HG02610 (cell line): ENCODE results near the gene FAM131C.
"Not testable (repeated sequence)": the region's sequence is repeated elsewhere in the genome, so short reads cannot be mapped to it uniquely, and the experiment has no call there.

Experiments
- ATAC-seq: cut with Tn5 transposase; IDR thresholded peaks from one replicate; pipeline ENCODE4 v1.9.1; 2021; ENCODE audit warnings: mild to moderate bottlenecking, moderate library complexity; ENCODE audit not compliant: unreplicated experiment

The FAM131C gene

DNA sequence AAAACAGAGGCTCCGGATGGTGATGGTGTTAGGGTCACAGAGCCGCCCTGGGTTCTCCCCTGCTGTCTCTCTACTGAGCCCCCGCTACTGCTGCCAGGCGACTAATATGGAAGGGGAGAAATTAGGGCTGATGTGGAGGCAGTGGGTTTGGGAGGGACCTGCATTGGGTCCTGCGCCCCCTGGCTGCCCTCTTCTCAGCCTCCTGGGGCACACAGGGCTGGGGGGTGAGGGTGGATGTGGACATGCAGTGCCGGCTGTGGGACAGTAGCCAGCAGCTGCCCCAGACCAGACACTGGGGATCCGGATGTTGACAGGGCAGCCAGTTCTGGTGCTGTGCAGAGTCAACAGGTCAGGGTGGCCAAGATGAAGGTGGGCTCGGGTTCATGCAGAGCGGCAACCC, 31.4 kb downstream of the FAM131C start:
- ATAC-seq = no peak

DNA sequence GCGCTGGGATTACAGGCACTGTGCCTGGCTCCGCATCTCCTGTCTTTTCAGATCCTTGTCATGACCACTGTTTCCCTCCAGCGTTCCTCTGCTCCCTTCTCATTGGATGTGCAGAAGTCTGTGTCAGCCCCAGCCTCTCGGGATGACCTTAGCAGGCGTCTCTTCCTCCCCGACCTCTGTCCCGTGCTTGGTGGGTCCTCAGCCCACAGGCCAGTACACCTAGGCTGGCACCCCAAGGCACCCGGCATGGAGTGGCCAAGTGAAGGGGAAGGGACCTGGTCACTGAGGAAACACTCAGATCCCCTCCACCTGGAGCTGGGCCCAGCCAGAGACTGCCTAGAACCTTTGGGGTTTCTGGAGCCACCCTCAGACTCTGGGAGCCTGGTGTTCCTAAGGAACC, 32.3 kb downstream of the FAM131C start:
- no peak for ATAC-seq

DNA sequence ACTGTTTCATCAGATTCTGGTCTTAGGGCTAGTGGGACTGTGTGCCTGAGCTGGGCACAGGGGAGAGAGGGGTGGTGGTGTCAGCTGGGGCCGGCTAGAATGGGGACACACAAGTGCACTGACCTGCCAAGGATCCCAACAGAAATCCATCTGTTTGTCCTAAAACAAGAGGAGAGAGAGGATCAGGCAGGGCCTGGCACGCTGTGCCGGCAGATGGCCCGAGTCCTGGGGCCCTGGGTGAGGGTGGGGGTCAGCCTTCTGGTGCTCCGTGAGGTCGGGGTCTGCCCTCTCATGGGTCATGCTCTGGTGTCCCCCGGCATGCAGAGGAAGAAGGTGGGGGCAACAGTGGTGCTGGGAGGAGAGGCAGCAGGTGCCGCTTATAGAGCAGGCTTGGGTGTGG, 33.6 kb downstream of the FAM131C start:
- not testable (repeated sequence) for ATAC-seq

DNA sequence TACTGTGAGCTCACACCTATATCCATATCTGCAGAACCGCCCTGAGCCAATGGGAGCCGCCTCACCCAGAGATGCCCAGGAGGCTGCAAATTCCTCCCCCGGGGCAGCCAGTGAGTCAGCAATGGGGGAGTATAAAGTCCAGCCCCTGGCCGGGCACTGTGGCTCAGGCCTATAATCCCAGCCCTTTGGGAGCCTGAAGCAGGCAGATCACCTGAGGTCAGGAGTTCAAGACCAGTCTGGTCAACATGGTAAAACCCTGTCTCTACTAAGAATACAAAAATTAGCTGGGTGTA, 34.9 kb downstream of the FAM131C start:
- no peak for ATAC-seq

DNA sequence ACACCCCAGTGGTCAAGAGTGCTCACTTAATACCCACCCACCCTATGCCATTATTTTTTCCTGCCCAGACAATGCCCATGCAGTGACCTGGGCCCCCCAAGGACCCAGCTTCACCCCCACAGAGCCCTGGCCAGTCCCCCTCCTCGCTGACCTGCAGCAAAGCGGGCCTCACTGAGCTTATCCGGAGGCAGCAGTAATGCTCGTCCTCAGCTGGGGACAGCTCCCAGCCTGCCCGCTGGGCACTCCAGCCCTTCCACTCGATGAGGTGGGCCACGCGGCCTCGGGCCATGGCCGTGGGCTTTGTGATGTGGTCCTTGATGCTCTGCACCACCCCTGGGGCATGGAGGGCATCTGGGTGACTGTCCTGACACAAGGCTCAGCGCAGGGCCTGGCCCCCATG, 37.0 kb downstream of the FAM131C start:
- not testable (repeated sequence) for ATAC-seq

DNA sequence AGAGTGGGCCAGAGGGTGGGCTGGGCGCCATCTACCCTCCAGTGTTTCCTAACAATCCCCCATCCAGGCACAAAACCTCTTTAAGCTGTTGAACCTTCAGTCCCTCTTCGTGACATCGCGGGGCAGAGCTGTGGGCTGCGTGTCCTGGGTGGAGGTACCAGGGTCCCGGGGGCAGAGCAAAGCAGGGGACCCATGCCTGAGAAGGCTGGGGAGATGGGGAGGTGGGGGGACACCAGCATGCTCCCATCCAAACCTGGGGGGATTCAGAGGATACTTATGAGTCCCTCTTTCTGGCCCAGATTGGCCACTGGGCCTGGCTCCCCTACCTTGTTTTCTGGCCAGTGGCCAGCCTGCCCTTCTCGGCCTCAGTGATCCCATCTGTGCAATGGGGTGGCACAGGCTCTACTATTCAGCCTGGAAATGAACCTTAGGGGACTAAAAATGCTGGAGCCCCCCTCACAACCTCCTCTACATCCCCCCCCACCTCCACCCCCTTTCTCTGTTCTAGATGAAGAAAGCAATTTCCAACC, 40.3 kb downstream of the FAM131C start:
- ATAC-seq = not testable (repeated sequence)

DNA sequence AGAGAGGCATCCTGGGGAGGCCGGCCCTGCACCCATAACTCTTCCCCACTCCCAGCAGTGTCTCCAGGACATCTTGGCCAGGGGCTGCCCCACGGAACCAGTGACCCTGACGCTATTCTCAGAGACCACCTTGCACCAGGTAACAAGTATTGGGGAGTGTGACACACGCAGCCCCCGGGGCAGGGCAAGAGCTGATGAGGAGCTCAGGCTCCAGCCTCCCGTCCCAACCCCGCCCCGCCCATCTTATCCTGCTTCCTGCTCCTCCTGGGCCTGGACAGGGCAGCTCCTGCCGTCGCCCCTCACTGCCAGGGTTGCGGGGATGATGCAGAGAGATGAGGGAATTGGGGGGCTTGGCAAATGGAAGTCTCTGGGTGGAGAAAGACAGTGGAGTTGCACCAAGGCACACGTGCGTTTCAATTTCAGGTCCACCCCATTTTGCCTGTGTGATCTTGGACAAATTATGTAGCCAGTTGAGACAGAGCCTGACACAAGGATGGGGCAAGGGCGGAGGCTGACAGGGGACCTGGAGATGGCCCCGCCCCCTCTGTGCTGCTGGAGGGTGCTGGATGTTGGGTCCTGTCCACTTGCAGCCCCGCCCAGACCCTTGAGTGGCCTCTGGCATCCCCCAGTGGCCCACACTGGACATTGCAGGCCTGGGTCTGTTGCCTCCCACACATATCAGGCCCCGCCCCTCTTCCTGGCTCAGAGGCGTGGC, 40.9 kb downstream of the FAM131C start:
- ATAC-seq = peak; percentile 53

DNA sequence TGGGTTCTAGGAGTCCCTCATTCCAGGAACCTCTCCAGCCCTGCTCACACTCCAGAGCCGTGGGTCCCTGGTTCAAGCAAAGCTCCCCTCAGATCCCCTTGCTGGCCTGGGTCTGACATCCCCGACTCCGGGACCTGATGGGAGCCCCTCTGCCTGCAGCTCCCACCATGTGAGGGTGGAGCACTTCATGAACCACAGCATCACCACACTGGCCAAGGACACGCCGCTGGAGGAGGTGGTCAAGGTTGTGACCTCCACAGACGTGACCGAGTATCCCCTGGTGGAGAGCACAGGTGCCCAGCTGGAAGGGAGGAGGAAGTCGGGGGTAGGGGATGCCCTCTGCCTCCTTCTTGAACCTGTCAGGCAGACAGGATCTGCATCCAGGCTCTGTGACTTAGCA, 41.9 kb downstream of the FAM131C start:
- ATAC-seq = no peak

DNA sequence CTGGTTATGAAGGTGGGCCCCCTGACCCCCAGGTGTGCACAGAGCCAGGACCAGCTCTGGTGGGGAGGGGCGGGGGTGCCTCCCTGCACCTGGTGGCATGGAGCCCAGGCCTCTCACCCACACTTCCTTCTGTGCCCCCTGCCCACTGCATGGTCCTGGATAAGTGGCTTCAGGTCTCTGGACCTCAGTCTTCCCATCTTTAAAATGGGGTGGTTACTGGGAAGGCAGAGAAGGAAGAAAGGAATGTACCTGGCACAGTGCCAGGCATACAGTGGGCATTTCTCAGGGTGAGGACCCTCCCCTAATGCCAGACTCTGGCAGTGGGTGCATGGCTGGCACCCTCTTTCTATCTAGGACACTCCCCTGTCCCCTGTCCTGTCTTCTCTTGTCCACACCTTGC, 44.2 kb downstream of the FAM131C start:
- ATAC-seq = no peak

DNA sequence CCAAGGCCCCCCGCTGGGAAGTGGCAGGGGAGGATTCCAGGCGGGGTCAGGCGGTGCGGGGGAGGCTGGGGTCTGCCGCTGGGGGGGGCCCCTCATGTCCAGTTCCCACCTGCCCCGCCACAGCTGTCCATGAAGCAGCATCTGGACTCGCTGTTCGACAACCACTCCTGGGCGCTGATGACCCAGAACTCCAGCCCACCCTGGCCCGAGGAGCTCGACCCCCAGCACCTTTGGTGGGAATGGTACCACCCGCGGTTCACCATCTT, 44.5 kb downstream of the FAM131C start:
- ATAC-seq = not testable (repeated sequence)

DNA sequence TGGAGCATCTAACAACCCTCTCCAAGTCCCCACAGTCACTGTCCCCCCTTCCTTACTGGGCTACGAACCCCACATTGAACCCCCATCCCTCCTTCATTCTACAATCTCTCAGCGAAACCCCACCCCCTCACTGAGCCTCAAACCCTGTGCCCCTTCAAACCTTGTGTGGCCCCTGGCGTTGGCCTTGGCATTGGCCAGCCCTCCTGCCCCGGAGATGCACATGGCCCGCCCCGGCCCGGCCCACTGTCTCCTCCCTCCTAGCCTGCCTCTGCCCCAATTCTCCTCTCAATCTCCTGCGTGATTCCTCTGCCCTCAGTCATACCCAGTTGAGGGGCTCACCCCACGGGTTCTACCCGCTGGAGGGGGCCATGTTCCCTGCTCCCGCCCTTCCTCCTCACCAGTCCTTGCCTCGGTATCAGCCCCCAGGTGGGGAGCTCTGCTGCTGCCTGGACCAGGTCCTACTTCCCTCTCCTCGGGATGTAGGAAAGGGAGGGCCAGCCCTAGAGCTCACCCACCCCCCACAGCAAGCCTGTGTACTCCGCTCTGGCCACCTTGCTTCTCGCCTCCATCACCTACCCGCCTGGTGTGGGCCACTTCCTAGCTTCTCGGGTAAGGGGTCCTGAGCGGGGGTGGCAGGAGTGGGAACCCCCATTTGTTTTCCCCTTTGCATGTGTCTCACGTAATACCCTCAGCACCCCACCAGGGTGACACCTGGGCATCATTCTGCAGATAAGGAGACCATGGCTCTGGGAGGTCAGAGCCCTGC, 45.0 kb downstream of the FAM131C start:
- no peak for ATAC-seq

DNA sequence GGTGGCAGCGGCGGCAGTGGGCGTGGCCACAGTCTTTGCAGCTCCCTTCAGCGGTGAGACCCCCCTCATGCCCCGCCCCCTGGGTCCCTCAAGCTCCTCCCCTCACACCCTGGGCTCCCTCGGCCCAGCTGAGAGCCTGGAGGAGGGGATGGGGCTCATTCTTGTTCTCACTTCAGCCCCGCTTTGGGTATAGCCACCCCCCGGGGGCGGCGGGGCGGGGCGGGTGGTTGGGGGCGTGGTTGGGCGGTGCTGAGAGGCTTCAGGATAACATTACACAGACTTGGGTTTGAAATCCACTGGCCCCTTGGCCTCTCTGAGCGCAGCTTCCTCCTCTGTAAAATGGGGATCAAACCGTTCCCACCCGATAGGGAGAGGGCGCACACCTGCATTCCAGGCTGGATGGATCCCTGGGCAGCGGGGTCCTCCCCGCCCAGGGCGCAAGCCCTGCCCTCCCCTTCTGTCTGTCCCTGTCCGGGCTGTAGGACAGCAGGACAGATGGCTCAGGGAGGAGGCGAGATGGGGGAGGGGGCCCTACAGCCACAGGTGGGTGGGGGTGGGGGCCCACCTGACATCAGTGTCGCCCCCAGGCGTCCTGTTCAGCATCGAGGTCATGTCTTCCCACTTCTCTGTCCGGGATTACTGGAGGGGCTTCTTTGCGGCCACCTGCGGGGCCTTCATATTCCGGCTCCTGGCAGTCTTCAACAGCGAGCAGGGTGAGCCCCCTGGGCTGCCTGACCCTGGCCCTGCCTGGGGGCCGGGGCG, 46.5 kb downstream of the FAM131C start:
- ATAC-seq = no peak

DNA sequence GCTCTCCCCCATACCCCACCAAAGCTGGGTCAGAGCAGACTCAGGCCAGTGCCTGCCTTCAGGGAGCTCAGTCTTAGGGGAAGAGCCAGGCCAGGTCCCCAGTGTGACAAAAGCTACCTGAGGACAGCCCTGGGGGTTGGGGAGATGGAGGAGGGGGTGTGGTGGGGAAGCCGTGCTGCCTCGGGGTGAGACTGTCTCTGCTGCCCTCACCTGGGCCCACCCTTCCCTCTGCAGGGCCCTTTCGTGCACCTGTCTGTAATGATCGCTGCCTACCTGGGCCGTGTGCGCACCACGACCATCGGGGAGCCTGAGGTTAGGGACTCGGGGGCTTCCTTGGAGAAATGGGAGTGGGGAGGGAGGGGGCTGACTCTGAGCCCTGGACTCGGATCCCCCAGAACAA, 47.1 kb downstream of the FAM131C start:
- ATAC-seq = not testable (repeated sequence)

DNA sequence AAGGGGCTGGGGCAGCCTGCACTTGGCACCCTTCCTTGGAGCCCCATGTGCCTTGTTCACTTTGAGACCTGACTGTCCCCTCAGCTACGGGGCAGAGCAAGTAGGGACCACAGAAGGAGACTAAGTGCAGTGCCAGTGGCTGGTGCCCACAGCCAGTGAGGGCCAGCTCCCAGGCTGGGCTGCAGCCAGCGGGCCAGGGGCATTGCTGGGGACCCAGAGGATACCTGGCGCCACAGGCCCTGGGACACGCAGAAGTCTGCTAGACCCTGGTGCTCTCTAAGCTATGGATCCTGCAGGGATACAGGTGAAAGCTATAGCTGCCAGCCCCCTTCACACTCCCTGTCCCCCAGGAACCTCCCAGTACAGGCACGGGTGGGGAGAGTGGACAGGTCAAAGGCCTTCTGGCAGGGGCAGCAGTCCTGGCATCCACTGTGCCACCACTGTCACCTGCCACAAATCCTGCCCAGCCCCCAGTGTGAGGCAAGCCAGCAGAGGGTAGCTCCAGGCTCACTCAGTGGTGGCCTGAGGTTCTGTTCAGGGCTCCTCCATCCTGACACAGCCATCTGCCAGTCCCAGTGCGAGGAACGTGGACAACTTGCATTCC, 50.3 kb downstream of the FAM131C start:
- ATAC-seq = no peak

DNA sequence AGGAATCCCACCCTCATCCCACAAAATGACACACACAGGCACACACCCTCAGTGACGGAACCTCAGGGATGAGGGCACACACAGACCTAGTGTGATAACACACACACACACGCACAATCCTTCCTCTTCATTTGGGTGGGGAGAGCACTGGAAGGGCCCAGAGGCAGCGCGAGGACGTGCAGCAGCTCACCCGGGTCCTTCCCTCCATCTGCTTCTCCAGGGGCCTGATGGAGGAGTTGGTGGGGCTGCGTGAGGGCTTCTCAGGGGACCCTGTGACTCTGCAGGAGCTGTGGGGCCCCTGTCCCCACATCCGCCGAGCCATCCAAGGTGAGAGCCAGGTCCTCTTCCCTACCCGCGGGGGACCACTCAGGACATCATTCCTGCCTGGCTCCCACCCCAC, 51.1 kb downstream of the FAM131C start:
- no peak for ATAC-seq

DNA sequence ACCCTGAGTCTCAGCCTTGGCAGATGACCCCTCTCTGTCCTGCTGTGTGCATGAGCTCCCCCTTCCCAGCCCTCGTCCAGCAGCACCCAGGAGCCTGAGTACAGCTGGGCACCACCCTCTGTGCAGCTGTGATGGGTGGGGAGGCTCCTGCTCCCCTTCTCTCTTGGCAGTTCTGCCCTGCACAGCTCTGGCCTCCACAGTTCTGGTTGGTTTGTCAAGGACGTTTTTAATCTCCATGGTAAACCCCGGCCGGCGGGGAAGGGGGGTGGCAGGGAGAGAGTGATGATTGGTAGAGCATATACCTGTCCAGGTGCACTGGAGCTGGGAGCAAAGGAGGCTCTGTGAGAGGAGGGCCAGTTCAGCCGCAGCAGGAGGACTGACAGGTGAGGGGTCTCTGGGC, 51.8 kb downstream of the FAM131C start, which contains the start of gene CLCNKA:
CLCNKA (plus strand) TSS at position 356 of the 400 bp plus-strand sequence. CDS start 584 bp downstream, outside the sequence.
- ATAC-seq = no peak

DNA sequence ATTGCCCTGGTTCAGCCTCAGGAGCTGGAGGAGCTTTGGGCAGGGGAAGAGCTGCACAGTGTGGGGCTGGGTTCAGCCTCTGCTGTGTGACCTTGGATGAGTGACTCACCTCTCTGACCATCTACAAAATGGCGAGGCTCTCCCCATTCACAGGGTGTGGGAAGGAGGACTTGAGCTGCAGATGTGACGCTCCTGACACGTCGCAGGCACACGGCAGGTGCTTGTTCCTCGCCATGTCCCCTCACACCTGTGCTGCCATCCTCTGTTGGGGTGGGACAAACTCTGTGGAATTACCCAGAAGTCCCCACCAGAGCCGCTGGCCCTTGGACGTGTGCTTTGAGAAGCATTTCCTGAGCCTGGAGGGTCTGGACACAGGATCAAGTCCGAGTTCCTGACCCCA, 52.6 kb downstream of the FAM131C start:
- not testable (repeated sequence) for ATAC-seq

DNA sequence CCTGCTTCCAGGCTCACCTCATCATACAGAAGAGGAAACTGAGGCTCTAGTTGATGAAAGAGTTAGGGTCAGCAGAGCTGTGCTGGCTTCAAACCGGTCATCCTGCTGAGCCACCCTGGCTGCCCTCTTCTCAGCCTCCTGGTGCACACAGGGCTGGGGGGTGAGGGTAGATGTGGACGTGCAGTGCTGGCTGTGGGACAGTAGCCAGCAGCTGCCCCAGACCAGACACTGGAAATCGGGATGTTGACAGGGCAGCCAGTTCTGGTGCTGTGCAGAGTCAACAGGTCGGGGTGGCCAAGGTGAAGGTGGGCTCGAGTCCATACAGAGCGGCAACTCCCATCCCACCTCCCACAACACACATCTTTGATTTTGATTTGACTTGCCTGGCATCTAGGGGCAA, 53.1 kb downstream of the FAM131C start:
- ATAC-seq = no peak

DNA sequence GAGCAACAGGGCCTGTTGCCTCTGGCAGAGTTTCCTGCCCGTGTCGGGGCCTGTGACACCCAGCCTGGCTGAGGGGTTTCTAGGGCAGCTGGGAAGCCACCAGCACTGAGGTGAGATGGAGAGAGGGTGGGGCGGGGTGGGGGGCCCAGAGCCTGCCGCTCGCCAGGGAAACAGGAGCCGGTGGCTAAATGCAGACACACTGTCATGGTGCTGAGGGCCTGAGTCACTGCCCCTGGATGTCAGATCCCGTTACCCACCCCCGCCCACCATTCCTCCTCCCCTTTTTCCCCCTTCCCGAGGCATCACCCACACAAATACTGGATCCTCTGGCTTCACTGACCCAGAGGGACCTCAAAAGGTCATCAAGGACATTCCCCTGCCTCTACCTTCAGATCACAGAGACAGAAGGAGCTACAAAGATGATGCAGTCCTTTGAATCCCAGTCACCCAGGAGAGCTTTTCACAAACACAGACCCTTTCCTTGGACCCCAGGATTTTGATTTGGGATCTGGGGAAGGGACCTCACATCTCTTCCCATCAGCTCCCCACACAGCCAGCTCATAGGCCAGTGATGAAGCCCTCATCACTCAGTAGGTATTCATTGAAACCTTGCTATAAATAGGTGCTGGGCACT, 53.7 kb downstream of the FAM131C start:
- no peak for ATAC-seq

DNA sequence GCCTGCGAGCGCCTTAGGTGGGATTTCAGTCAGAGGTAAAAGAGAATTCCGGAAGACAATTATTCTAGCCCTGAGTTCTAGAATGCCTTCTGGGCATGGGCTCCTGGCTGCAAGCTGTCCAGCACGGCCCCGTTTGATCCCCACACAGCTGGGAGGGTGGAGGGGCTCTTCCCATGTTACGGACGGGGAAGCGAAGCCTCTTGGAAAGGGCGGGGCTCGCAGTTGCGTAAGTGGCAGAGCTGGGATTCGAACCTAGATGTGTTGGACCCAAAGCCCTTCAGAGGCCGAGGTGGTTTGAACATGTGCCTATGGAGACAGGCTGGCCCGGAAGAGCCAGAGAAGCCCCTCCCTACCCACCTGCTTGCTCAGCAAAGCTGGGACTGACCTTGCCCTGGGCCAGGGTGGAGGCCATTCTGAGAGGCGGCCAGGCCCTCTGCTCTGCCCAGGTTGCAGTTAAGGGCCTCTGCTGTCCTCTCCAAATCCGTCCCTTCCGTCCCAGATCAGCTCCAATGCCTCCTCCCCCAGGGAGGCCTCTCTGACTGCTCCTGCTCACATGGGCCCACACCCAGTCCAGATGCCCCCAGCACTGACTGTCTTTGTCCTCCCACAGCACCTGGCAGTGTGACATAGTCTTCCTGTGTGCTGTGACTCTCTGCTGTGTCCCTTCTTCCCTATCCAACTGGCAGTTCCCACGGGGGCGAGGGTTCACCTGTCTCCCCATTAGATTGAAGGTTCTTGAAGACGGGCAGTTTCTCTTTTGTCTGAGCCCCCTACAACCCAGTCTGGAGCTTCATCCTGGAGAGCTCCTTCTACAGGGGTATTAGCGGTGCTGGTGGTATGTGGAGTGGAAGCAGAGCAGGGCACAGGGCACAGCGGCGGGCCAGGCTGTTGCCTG, 54.5 kb downstream of the FAM131C start:
- ATAC-seq = no peak
